ENCODE measurements around the gene ATP10A.

DNA sequence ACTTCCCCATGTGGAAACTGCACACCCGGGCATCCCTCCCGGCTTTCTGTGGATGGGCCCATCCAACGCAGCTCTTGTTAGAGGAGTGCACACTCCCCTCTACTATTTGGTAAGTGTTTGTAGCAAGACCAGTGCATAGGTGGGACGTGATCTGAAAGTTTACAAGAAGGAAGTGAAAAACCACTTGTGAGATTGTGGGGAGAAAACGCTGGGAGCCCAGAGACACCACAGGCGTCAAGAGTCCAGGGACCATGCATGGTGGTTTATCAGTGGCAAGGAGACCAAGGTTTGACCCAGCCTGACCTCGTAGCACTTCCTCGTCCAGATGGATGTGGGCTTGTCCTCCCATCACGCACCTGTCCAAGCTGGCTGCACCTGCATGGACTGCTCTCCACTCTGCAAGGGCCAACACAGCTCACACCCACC is 51.6 kb downstream of the ATP10A start:
- TF ChIP-seq FOSL2 (IDR thresholded peaks at IDR 0.05; ENCODE audit: borderline replicate concordance, low read depth) (no peak), MXI1 (IDR thresholded peaks at IDR 0.05; ENCODE audit: low read depth, low read length) (no peak), SIN3A (IDR thresholded peaks at IDR 0.05; ENCODE audit: borderline replicate concordance, low read depth, low read length) (no peak), EZH2phosphoT487 (IDR thresholded peaks at IDR 0.05; ENCODE audit: borderline replicate concordance, low read depth) (no peak), RAD21 (IDR thresholded peaks at IDR 0.05; ENCODE audit: low read length) (no peak), POLR2AphosphoS5 (IDR thresholded peaks at IDR 0.05; ENCODE audit: low read depth, low read length) (no peak), GABPA (IDR thresholded peaks at IDR 0.05; ENCODE audit: low read depth) (no peak), JUND (IDR thresholded peaks at IDR 0.05) (no peak)
- TF ChIP-seq, protein P1, sequence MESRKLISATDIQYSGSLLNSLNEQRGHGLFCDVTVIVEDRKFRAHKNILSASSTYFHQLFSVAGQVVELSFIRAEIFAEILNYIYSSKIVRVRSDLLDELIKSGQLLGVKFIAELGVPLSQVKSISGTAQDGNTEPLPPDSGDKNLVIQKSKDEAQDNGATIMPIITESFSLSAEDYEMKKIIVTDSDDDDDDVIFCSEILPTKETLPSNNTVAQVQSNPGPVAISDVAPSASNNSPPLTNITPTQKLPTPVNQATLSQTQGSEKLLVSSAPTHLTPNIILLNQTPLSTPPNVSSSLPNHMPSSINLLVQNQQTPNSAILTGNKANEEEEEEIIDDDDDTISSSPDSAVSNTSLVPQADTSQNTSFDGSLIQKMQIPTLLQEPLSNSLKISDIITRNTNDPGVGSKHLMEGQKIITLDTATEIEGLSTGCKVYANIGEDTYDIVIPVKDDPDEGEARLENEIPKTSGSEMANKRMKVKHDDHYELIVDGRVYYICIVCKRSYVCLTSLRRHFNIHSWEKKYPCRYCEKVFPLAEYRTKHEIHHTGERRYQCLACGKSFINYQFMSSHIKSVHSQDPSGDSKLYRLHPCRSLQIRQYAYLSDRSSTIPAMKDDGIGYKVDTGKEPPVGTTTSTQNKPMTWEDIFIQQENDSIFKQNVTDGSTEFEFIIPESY (IDR thresholded peaks at IDR 0.05; ENCODE audit: borderline replicate concordance, low read depth), result no peak
- TF ChIP-seq, protein P2, sequence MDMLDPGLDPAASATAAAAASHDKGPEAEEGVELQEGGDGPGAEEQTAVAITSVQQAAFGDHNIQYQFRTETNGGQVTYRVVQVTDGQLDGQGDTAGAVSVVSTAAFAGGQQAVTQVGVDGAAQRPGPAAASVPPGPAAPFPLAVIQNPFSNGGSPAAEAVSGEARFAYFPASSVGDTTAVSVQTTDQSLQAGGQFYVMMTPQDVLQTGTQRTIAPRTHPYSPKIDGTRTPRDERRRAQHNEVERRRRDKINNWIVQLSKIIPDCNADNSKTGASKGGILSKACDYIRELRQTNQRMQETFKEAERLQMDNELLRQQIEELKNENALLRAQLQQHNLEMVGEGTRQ (IDR thresholded peaks at IDR 0.05; ENCODE audit: borderline replicate concordance, low read depth, low read length), result no peak
- TF ChIP-seq, protein P3, sequence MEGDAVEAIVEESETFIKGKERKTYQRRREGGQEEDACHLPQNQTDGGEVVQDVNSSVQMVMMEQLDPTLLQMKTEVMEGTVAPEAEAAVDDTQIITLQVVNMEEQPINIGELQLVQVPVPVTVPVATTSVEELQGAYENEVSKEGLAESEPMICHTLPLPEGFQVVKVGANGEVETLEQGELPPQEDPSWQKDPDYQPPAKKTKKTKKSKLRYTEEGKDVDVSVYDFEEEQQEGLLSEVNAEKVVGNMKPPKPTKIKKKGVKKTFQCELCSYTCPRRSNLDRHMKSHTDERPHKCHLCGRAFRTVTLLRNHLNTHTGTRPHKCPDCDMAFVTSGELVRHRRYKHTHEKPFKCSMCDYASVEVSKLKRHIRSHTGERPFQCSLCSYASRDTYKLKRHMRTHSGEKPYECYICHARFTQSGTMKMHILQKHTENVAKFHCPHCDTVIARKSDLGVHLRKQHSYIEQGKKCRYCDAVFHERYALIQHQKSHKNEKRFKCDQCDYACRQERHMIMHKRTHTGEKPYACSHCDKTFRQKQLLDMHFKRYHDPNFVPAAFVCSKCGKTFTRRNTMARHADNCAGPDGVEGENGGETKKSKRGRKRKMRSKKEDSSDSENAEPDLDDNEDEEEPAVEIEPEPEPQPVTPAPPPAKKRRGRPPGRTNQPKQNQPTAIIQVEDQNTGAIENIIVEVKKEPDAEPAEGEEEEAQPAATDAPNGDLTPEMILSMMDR (IDR thresholded peaks at IDR 0.05), result no peak
